HG02884 (cell line): ENCODE results near the gene C10orf62.
"Not testable (repeated sequence)": the region's sequence is repeated elsewhere in the genome, so short reads cannot be mapped to it uniquely, and the experiment has no call there.

Experiments
- ATAC-seq: cut with Tn5 transposase; IDR thresholded peaks from one replicate; pipeline ENCODE4 v1.9.1; 2021; ENCODE audit warnings: mild to moderate bottlenecking, moderate library complexity; ENCODE audit not compliant: unreplicated experiment

Gene C10orf62, protein sequence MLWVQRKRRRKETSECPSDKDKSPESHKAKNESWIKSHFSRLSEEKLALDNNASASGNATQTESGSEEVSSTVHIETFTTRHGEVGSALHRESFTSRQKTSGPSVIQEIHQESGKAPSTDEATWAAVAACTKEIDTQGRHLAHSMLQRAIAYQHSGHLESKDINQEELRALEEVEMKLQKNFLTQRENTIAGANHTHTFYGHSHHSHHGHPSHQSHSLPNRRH

GRCh38 chr10:97589479-97589878 lies at the start of gene C10orf62:
Gene C10orf62, plus strand, starts transcription at chr10:97589721. Its CDS starts 177 bp downstream, at chr10:97589898.
- ATAC-seq, result no peak

DNA sequence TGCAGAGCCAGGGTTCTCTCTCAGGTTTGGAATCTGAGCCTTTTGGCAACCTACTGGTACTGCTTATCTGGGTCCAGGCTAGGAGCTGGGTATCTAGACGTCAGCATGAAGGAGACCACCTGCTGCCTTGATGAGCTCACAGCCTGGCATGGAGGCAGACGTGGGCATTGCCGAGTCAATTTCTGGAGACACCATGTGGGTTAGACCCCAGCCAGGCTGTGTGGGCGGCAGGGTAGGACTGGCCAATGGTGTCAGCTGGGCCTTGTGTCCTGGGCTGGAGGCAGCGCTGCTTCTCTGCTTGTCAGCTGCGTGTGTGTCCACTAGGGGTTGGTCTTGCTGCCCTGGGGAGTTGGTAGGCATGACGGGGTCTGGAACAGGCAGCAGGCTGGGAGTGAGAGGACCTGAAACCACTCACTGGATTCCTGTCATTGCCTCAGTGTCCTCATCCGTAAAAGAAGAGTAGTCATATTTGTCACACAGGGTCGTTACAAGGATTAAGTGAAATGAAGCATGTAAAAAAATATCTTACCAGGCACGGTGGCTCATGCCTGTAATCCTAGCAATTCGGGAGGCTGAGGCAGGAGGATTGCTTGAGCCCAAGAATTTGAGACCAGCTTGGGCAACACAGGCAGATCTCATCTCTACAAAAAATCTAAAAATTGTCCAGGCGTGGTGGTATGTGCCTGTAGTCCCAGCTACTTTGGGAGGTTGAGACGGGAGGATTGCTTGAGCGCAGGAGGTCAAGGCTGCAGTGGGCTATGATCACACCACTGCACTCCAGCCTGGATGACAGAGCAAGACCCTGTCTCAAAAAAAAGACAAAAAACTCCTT lies 48.6 kb upstream of the C10orf62 start:
- no peak for ATAC-seq

- no peak for ATAC-seq
Observed at GRCh38 chr10:97542169-97543024, 47.1 kb upstream of the C10orf62 start.

- ATAC-seq, result no peak
Observed at GRCh38 chr10:97543025-97543546, 46.4 kb upstream of the C10orf62 start.

- no peak for ATAC-seq
Observed at GRCh38 chr10:97546456-97547270, 42.9 kb upstream of the C10orf62 start.

- no peak for ATAC-seq
Observed at GRCh38 chr10:97547271-97547600, 42.3 kb upstream of the C10orf62 start.

GRCh38 chr10:97547962-97548361 lies 41.6 kb upstream of the C10orf62 start:
- ATAC-seq, result no peak

DNA sequence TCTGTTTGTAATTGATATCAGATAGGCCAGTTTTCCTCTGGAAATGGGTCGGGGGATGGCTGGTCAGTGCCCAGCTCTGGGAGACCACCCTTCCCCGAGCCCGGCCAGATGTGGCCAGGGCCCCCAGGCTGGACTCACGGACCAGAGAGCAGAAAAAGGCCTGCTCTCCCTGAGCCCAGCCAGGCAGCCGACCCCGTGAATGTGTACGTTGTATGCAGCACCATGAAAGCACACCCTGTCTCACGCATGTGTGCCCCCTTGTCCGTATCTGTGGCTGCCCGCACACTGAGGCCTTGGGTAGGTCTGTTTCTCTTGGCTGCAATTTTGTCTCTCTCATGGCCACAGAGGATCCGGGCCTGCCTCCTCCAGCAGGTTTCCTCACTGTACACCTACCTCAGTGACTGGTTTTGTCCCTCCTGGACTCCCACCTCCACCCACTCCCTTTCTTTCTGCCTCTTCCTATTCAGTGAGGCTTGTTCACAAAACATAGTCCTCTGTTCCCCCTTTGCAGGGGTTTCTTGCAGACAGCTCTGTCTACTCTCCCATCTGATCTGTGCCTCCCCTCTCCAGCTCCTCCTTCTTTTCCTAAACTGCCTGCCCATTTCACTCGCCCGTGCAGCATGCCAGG lies 40.6 kb upstream of the C10orf62 start:
- no peak for ATAC-seq

GRCh38 chr10:97549587-97550322 lies 39.8 kb upstream of the C10orf62 start:
- ATAC-seq, result no peak

DNA sequence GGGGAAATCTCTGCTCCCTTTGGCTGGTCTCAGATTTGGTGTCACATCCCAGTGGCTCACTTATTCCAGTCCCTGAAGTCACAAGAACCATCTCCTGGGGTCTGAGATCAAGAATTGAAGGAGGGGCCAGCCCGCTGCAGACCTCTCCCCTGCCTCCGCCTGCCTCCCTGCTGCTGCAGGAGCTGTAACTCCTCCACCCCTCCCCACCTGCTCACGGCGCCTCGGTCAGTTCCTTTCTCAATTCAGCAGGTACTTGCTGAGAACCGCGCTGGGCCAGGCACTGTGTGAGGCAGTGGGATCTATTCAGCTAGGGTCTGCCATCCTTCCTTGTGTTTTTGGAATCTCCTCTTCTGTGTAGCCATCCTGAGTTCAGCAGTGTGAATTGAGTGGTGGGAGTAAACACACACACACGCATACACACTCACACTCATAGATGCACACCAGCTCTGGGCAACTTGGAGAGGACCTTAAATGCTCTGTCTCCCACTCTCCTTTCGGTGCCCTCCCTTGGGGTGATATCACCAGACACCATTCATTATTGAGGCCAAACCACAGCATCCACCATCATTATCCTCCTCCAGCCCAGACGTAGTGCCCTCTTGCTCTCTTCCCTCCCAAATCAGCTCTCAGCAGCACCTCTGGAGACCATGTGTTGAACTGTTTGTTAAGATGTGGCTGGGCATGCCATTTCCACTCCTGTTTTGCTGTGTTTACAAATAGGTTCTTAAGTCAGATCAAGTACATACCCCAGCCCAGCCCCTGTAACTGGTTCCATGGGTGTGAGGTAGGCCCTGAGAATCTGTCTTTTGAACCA lies 39.0 kb upstream of the C10orf62 start:
- no peak for ATAC-seq

GRCh38 chr10:97551271-97551670 lies 38.2 kb upstream of the C10orf62 start:
- ATAC-seq, result no peak

GRCh38 chr10:97553575-97554031 lies 35.9 kb upstream of the C10orf62 start:
- no peak for ATAC-seq

GRCh38 chr10:97554336-97554735 lies 35.2 kb upstream of the C10orf62 start:
- not testable (repeated sequence) for ATAC-seq

DNA sequence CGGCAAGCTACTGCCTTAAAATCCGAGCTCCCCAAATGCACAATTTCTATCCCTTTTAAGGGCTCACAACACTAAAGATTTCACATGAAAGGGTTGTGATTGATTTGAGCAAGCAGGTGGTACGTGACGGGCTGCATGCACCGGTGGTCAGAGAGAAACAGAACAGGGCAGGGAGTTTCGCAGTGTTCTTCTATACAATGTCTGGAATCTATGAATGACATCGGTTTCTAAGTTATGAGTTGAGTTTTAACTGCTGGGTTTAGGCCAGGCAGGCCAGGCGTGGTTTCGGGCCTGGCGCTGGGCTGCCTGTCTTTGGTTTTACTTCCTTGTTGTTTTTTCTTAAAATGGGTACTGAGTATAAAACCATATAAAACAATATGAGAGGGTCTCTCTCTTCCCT lies 34.0 kb upstream of the C10orf62 start:
- ATAC-seq, result not testable (repeated sequence)

GRCh38 chr10:97560731-97561381 lies 28.7 kb upstream of the C10orf62 start:
- not testable (repeated sequence) for ATAC-seq

- ATAC-seq, result not testable (repeated sequence)
Observed at GRCh38 chr10:97561386-97562077, 28.0 kb upstream of the C10orf62 start.

DNA sequence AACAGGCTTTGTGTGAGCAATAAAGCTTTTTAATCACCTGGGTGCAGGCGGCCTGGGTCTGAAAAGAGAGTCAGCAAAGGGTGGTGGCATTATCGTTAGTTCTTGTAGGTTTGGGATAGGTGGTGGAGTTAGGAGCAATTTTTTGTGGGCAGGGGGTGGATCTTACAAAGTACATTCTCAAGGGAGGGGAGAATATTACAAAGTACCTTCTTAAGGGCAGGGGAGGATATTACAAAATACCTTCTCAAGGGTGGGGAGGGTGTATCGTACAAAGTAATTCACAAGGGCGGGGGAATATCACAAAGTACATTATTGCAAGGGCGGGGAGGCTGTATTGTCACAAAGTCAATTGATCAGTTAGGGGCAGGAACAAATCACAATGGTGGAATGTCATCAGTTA lies 27.2 kb upstream of the C10orf62 start:
- ATAC-seq, result not testable (repeated sequence)
